OCI-LY1 (cell line): Measurements from ENCODE around the gene AOAH.

Experiments
- H2AFZ ChIP-seq: fragments of 200-600 bp; sonication (generic), shearing (Covaris generic); 2 replicates; pipeline ENCODE4 v1.6.0; 2014; ENCODE audit warnings: antibody characterized with exemption, mild to moderate bottlenecking, low read length
- H3F3A ChIP-seq: fragments of 200-600 bp; sonication (generic), shearing (Covaris generic); 2 replicates; pipeline ENCODE4 v1.6.0; 2014; ENCODE audit warnings: mild to moderate bottlenecking, antibody characterized with exemption, low read length, moderate library complexity; ENCODE audit not compliant: insufficient read depth
- H3K27ac ChIP-seq: fragments of 200-600 bp; sonication (generic); 2 replicates; pipeline ENCODE4 v1.5.1; 2014; ENCODE audit warnings: low read length, mixed run types, mild to moderate bottlenecking, low read depth; ENCODE audit not compliant: poor library complexity, severe bottlenecking
- H3K27me3 ChIP-seq: fragments of 200-600 bp; sonication (generic); 2 replicates; pipeline ENCODE4 v1.6.0; 2014; ENCODE audit warnings: antibody characterized with exemption, mild to moderate bottlenecking, low read length, moderate library complexity; ENCODE audit not compliant: insufficient read depth
- H3K36me3 ChIP-seq: fragments of 200-600 bp; sonication (generic); 2 replicates; pipeline ENCODE4 v1.6.1; 2014; ENCODE audit warnings: mild to moderate bottlenecking, antibody characterized with exemption, low read length, moderate library complexity, mixed read lengths; ENCODE audit not compliant: insufficient read depth
- H3K4me1 ChIP-seq: fragments of 200-600 bp; sonication (generic); 2 replicates; pipeline ENCODE4 v1.5.1; 2014; ENCODE audit warnings: mild to moderate bottlenecking, low read length, moderate library complexity; ENCODE audit not compliant: insufficient read depth, severe bottlenecking
- H3K4me2 ChIP-seq: fragments of 200-600 bp; sonication (generic), shearing (Covaris generic); 2 replicates; pipeline ENCODE4 v1.6.1; 2014; ENCODE audit warnings: low read length
- H3K4me3 ChIP-seq: fragments of 200-600 bp; sonication (generic); 2 replicates; pipeline ENCODE4 v1.5.1; 2014; ENCODE audit warnings: low read length, low read depth, mild to moderate bottlenecking, mixed read lengths; ENCODE audit not compliant: poor library complexity, severe bottlenecking
- H3K79me2 ChIP-seq: fragments of 200-600 bp; shearing (Covaris generic); 2 replicates; pipeline ENCODE4 v1.6.1; 2016; ENCODE audit warnings: mixed run types, low read length, mixed read lengths; ENCODE audit not compliant: insufficient read depth
- H3K9ac ChIP-seq: fragments of 200-600 bp; sonication (generic), shearing (Covaris generic); 2 replicates; pipeline ENCODE4 v1.6.1; 2014; ENCODE audit warnings: mild to moderate bottlenecking, low read length, mixed read lengths
- H3K9me2 ChIP-seq: fragments of 200-600 bp; sonication (generic), shearing (Covaris generic); 2 replicates; pipeline ENCODE4 v1.6.1; 2014; ENCODE audit warnings: low read depth, mild to moderate bottlenecking, low read length, mixed read lengths
- H3K9me3 ChIP-seq: fragments of 200-600 bp; shearing (Covaris generic); 2 replicates; pipeline ENCODE4 v1.6.1; 2014; ENCODE audit warnings: low read length, mixed read lengths
- H4K20me1 ChIP-seq: fragments of 200-600 bp; sonication (generic), shearing (Covaris generic); 2 replicates; pipeline ENCODE4 v1.6.0; 2016; ENCODE audit warnings: mild to moderate bottlenecking, low read length; ENCODE audit not compliant: insufficient read depth
- EZH2 ChIP-seq: fragments of 200-600 bp; sonication (generic), shearing (Covaris generic); IDR thresholded peaks from 2 replicates; pipeline ENCODE4 v1.8.0; 2017; ENCODE audit warnings: borderline replicate concordance, mixed run types, mild to moderate bottlenecking, antibody characterized with exemption, low read length, moderate library complexity, mixed read lengths
- TF ChIP-seq, protein P1 (sequence below): fragments of 200-600 bp; sonication (generic), shearing (Covaris generic); IDR thresholded peaks from 2 replicates; pipeline ENCODE4 v1.5.1; 2017; ENCODE audit warnings: mild to moderate bottlenecking, antibody characterized with exemption, low read length, moderate library complexity, mixed read lengths

Gene AOAH

GRCh38 chr7:36755484-36755883 is 31.2 kb upstream of the AOAH start:
- H3K79me2 ChIP-seq, result no peaks in the 10 kb centered on the region
- H3K27me3 ChIP-seq, result no peaks in the 10 kb centered on the region
- no peaks in the 10 kb centered on the region for H3K9me3 ChIP-seq
- H3K4me1 ChIP-seq, result no peaks in the 10 kb centered on the region
- no peaks in the 10 kb centered on the region for H3F3A ChIP-seq
- H3K4me3 ChIP-seq, result no peak overlapping the region
- no peak overlapping the region for H3K4me2 ChIP-seq
- no peaks in the 10 kb centered on the region for H3K9me2 ChIP-seq
- TF ChIP-seq, protein P1, sequence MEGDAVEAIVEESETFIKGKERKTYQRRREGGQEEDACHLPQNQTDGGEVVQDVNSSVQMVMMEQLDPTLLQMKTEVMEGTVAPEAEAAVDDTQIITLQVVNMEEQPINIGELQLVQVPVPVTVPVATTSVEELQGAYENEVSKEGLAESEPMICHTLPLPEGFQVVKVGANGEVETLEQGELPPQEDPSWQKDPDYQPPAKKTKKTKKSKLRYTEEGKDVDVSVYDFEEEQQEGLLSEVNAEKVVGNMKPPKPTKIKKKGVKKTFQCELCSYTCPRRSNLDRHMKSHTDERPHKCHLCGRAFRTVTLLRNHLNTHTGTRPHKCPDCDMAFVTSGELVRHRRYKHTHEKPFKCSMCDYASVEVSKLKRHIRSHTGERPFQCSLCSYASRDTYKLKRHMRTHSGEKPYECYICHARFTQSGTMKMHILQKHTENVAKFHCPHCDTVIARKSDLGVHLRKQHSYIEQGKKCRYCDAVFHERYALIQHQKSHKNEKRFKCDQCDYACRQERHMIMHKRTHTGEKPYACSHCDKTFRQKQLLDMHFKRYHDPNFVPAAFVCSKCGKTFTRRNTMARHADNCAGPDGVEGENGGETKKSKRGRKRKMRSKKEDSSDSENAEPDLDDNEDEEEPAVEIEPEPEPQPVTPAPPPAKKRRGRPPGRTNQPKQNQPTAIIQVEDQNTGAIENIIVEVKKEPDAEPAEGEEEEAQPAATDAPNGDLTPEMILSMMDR, result no peak
- TF ChIP-seq EZH2, result no peak
- H3K36me3 ChIP-seq, result no peaks in the 10 kb centered on the region
- no peak overlapping the region for H2AFZ ChIP-seq
- H4K20me1 ChIP-seq, result no peaks in the 10 kb centered on the region
- H3K27ac ChIP-seq, result no peak overlapping the region
- H3K9ac ChIP-seq, result no peak overlapping the region

DNA sequence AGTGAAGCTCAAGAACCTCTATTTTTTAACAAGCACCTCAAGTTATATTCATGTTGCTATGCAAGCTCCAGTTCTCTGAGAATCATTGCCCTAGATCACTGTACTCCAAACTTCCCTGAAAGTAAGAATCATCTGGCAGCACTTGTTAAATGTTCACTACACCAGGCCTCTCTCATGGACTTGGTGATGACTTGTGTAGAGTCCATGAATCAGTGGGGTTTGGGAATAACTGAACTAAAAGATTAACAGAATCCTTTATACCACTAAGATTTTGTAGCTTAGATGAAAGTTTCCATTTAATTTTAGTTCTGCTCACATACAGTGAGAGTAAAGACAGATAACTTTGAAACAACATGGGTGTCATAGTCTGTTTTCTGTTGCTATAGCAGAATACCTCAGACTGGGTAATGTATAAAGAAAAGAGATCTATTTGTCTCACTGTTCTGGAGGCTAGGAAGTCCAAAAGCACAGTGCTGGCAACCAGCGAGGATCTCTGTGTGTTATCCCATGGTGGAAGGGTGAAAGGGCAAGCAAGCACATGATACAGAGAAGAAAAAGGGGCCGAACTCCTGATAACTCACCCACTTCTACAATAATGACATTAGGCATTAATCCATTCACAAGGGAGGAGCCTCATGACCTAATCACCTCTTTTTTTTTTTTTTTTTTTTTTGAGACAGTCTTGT is 27.9 kb upstream of the AOAH start:
- no peaks in the 10 kb centered on the region for H3K9me2 ChIP-seq
- H2AFZ ChIP-seq, result no peak overlapping the region
- H4K20me1 ChIP-seq, result no peaks in the 10 kb centered on the region
- no peaks in the 10 kb centered on the region for H3F3A ChIP-seq
- H3K27me3 ChIP-seq, result peaks cover 2% of the 10 kb centered on the region; the same call in 1 of the 2 replicates
- H3K4me2 ChIP-seq, result no peak overlapping the region
- H3K4me3 ChIP-seq, result no peak overlapping the region
- no peaks in the 10 kb centered on the region for H3K4me1 ChIP-seq
- no peaks in the 10 kb centered on the region for H3K79me2 ChIP-seq
- no peak overlapping the region for H3K27ac ChIP-seq
- H3K9ac ChIP-seq, result no peak overlapping the region
- H3K36me3 ChIP-seq, result no peaks in the 10 kb centered on the region
- H3K9me3 ChIP-seq, result no peaks in the 10 kb centered on the region
- TF ChIP-seq EZH2, result no peak
- TF ChIP-seq, protein P1, result no peak

- Histone ChIP-seq H3F3A (no peaks in the 10 kb centered on the region), H4K20me1 (no peaks in the 10 kb centered on the region), H3K4me3 (no peak overlapping the region), H3K36me3 (no peaks in the 10 kb centered on the region), H2AFZ (no peak overlapping the region), H3K9me3 (no peaks in the 10 kb centered on the region), H3K9me2 (no peaks in the 10 kb centered on the region), H3K27me3 (peaks cover 4% of the 10 kb centered on the region; the same call in 1 of the 2 replicates), H3K4me2 (no peak overlapping the region), H3K4me1 (no peaks in the 10 kb centered on the region), H3K27ac (no peak overlapping the region), H3K9ac (no peak overlapping the region), H3K79me2 (no peaks in the 10 kb centered on the region)
- TF ChIP-seq, protein P1, result no peak
- TF ChIP-seq EZH2, result no peak
Measured at GRCh38 chr7:36750451-36750850, 26.2 kb upstream of the AOAH start.
